HuH-7.5 (cell line): ENCODE results near the gene RAD51B.

ENCODE experiments used
- DNase-seq: peaks from one replicate; pipeline ENCODE4 v3.0.0; 2011; ENCODE audit warnings: low spot score

The RAD51B gene

DNA sequence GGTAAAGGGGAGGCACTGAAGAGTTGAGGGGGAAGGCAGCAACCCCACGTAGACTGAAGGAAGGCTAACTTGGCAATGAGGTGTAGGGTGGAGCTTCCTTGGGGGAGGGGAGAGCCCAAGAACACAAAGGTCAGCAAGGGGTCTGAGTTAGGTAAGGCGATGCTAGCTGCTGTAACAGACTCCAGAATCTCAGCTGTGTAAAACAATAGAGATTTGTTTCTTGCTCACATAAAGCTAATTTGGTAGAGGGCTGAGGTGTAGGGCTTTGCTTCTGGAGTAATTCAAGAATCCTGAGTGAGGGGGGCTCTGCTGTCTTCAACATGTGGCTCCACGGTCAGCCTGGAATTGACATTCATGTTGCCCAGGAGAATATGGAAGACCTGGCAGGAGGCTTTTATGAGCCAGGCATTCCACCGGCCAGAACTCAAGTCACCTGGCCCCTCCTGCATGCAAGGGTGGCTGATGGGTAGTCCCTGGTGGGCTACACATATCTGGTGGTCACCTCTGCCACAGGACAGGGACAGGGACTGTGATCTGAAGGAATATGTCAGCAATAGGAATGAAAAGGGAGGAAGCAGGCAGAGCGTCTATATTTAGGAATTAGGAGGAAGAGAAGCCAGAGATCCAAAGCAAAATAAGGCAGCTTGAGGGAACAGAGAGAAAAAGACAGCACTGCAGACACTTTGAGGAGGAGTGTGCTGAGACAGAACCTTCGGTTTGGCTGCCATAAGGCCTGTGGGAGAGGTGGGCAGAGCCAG lies 819.6 kb downstream of the RAD51B start:
- no peak for DNase-seq

DNA sequence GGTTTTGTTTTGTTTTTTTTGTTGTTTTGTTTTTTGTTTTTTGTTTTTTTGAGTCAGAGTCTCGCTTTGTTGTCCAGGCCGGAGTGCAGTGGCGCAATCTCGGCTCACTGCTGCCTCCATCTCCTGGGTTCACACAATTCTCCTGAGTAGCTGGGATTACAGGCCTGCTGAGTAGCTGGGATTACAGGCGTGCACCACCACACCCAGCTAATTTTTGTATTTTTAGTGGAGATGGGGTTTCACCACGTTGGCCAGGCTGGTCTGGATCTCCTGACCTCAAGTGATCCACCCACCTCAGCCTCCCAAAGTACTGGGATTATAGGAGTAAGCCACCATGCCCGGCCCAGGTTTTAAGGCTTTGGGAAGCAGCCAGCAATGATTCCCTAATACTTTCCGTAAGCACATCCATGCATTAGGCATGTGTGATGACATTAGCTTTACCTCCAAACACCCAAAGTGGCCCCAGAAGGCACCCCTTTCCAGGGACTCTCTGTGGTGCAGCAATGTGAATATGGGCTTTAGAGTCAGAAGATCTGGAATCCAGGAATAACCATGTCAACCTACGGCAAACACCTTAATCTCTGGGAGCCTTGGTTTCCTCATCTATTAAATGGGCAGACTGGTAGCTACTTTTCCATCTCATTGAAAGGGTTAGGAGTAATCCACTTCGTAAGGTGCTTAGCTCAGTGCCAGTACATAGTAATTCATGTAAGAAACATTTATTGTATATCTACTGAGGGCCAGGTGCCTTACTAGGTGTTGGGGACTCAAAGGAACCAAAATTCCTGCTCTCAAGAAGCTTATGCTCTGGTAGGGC lies 820.4 kb downstream of the RAD51B start:
- no peak for DNase-seq

GRCh38 chr14:68643673-68644072 lies 824.1 kb downstream of the RAD51B start:
- DNase-seq, result no peak

DNA sequence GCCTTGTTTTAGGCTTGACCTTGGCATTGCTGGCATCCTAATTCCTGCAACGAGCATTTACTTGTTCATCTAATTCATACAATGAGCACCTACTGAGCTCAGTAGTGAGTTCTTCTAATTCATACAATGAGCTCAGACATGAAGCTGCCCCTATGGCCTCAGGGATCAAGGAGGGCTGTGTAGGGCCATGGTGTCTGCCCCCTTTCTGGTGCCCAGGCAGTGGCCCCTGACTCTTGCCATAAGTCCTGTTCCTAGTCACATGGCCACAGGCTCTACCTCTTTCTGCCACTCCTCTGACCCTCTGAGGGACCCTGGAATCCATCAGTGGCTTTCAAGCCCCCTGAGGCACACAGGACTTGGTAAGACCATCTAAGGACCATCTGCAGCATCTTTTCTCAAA lies 824.5 kb downstream of the RAD51B start:
- no peak for DNase-seq

- no peak for DNase-seq
Measured at GRCh38 chr14:68645371-68645770, 825.8 kb downstream of the RAD51B start.

DNA sequence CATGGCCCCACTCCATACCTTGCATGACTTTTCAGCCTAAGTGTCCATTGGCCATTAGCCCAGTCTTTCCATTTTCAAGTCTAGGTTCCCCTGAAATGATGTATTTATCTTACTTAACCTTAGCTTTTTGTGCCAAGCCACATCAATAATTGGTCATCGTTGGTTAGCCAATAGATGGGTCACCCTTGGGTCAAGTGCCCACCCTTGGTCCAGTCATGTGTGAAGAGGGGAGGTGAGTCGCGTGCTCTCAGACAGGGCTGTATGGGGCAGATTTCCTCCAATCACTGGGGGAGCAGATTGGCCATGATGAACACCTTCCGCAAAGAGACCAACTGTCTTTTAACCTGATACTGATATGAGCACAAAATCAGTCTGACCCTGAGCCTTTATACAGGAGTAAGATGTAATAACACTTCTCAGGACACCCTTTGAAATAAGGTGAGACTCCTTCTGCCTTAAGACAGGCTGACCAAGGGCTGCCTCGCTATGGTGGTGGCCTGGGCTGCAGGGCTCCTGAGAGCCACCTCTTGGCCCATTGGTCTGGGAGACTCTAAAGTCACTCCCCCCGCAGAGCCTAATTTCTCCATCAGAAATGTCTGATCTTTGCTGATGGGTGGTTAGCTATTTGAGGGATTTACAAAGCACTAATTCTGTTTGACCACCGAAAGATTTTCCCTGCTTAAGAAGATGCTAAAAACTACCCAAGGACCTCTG lies 830.1 kb downstream of the RAD51B start:
- DNase-seq, result no peak

- DNase-seq, result no peak
Measured at GRCh38 chr14:68650404-68650994, 830.9 kb downstream of the RAD51B start.

- no peak for DNase-seq
Measured at GRCh38 chr14:68651075-68651474, 831.5 kb downstream of the RAD51B start.

DNA sequence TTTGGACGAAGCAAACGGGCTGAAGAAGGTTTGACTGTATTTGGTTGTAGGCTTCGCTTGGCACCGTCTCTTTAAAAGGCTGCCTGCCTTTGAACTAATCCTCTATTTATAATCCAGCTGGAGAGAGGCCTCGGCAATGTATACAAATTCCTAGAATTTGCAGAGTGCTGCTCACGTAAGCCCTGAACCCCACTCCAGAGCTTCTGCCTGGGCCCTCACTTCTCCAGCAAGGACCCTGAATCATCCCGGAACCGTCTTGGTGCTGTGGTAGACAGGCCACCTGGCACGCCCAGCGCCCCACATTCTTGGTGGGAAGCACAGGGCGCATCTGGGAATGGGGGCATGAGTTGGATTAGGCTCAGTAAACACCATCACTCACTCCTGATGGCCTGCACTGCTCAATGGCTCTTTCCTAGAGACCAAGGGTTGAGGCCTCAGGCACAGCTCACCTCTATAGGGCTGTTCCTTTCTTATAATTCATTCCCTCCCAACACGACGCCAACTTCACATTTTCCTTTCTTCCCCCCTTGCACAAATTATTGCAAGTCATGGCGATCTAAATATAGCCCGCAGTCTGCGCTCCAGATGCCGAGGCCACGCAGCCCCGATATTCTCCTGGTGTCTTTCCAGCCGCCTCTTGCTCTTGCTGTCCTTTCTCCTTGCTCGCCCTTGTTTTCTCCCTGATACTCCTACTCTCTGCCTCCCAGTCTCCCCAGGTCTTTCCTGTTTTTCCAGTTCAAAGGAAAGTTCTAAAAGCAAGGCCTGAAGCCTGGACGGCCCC lies 832.3 kb downstream of the RAD51B start:
- DNase-seq, result no peak

DNA sequence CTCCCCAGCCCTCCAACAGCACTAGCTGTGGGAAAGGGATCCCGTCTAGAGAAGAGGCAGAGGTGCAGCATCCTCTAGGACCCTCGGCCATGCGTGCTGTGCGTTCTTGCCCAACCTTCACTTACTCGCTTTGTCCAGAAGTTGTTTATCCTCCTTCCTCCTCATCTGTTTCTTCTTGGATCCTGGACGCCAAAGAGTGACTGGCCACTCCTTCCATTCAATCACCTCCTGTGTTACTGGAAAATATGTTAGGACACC lies 832.8 kb downstream of the RAD51B start:
- DNase-seq, result no peak

DNA sequence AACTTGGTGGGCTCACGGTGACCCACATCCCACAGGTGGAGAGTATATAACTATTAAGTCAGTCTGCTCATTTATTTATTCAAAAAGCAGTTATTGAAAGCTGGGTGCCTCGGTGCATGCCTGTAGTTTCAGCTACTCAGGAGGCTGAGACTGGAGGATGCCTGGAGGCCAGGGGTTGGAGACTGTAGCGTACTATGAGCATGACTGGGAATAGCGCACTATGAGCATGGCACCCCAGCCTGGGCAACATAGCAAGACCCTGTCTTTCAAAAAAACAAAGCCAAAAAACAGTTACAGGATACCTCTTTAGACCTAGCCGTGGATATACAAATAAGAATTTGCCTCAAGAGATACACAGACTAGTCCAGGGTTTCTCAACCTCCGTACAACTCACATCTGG lies 833.5 kb downstream of the RAD51B start:
- no peak for DNase-seq

DNA sequence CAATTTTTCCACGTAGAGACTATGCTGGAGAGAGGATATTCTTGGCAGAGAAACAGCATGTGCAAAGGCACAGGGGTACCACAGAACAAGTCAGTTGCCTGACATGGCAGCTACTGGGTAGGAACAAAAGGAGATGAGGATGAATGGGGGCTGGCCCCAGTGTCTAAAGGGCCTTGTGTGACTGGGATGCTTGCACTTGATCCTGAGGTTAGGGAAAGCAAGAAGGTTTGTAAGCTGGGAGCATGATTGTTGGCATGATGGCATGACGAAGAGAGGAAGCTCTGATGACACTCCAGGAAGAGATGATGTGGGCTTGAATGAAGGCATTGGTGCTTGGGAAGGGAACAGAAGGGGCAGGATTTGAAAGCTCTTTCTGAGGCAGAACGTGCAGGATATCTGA lies 834.2 kb downstream of the RAD51B start:
- no peak for DNase-seq

DNA sequence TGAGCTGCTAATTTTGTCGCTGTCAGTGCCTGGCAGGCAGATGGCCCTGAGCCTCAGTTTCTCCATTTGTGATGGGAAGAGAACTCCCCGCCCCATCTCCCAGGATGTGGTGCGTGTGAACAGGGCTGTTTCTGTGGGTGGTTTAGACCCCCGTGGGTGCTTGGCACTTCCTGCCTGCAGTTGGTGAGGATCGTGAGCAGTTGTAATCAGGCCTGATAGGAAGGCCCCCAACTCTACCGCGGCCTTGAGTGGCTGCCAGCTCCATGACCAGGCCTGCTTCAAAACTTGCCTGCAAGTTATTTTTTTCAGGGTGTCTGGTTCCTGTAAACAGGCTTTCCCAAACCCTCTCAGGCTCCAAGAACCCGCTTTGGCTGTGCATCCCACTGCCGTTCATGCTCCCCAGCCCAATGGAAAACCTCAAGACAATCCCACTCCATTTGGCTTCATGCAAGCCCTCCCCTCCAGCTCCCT lies 834.9 kb downstream of the RAD51B start:
- no peak for DNase-seq

DNA sequence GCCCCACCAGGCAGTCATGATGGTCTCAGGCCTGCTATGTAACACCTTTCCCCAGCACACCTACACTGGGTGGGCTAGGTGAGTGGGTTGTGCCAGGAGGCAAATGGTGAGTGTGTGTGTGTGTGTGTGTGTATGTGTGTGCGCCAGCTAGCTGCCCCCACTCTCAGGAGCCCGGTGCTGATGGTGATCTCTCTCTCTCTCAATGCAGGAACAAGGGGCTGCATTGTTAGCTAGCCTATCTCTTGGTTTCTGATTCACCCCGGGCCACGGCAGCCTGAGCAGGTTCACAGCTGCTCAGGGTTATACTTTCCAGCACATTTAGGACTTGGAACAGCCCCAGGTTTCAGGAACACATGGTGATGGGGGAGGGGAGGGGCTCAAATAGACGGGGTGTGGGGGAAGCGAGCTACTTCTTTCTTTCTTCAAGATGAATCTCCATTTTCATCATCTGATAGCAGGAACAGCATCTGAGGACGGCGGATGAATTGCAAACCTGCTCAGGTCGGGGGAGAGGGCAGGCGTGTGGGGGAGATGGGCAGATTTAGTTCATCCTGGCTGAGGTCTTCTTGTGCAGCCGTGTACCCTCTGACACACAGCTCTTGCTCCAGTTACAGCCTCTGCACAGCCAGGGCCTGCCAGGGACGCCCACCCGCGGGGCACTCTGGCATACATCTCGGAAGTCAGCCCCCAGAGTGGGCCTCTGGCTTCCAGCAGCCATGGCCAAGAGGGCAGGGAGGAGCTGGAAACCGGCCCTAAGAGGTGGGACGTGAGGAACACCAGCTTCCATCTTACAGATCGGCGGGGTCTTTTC lies 835.6 kb downstream of the RAD51B start:
- no peak for DNase-seq

DNA sequence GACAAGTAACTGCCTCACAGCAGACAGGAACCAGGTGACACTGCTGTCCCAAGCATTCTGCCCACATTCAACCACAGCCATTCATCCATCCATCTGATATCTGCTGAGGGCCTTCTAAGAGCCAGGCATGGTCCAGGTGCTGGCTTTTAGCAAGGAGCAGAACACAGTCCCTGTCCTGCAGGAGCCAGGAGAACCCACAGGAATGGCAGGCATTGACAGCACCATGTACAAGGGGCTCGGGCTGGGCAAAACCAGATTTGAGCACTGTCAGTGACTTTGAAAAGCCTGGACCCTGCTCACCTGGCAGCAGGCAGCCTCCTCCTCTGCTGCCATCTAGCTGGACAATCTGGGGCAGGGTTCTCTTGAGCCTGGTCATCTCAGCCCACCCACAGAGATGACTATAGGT lies 836.3 kb downstream of the RAD51B start:
- no peak for DNase-seq

DNA sequence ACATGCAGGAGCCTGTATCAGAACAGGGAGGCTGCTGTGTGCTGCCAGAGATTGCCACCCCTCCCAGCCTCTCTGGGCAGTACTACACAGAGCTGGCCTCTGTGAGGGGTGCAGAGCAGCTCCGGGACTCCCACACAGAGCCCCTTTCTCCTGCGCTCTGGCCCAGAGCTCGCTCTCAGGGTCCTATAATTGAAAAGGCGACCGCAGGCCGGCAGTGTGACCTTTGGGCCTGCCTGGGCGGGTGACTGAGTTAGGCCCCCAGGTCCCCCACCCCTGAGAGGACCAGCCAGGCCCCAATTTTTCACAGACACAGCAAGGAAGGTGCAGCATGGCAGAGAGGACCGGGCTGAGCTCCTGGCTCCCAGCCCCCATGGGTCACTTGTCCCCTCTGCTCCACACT lies 836.9 kb downstream of the RAD51B start:
- no peak for DNase-seq

DNA sequence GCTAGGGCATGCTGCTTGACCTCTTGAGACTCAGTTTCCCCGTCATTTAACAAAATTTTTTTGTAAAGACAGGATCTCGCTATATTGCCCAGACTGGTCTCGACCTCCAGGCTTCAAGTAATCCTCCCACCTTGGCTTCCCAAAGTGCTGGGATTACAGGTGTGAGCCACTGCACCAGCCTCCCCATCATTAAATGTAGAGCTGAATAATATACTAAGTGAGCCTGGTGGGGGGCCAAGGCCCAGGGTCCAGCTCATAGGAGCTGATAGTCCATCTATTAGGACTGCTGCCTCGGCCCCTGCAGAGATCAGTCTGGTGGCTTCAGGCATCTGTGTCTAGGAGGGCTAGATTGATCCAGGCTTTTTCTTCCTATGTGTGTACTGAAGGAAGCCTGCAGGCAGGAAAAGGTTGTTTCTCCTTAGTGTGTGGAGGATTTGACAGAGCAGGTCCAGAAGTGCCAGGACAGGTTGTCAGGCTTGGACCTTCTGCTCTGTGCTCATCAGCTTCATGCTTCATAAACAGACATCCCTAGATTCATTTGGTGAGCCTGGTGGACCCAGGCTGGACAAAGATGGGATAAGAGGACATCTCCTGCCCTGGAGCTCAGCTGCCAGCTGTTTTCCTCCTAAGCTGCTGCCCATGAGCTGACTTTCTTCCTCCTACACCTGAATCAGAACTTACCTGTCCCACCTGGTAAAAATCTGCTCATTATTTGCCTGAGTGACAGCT lies 837.9 kb downstream of the RAD51B start:
- no peak for DNase-seq

GRCh38 chr14:68658029-68658509 lies 838.5 kb downstream of the RAD51B start:
- DNase-seq, result no peak

DNA sequence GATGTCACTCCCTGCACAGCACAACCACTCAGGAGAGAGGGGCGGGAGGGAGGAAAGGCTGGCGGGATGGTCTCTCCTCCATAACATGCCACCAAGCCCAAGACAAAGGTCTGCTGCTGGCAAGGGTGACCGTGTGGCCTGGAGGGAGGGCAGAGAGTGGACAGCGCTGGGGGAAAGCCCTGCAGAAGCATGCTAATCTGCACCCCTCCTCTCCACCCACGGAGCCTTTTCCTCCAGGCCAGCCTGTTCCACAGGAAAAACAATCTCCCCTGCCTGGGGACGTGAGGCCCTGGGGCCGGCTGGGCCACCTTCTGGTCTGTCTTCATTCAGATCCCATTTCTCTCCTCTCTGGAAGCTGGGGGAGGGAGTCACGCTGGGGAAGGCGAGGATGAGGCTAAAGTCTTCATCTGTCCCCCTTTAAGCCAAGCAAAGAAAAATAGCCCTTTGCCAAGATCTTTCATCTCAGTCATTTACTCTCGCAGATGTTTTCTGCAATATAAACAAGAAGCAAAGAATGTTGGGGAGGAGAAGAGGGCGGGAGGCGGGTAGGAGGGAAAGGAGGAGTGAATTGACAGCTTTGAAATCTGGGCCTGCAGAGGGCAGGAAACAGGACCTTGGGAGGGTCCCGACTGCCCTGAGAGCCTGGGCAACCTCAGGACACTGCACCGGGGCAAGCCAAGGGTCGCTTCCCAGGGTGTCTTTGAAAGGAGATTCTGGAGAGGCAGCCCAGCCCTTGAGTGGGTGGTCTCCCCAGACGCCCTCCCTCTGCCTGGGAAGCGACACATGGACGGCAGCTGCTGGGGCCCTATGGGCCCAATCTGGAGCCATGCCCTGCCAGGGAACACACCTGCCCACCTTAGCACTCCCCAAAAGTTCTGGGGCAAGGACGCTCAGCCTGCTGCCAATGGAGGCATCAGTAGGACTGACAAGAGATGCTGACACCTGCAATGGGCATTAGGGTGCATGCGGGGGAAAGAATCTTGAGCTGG lies 839.7 kb downstream of the RAD51B start:
- DNase-seq, result no peak
